IMR-90 (cell line): ENCODE data around the gene ANKH. TPM values are rescaled to one million over a fixed set of nuclear protein-coding genes. Genes with fewer than 3 reads are reported as not detected.

ENCODE experiments used
- ATAC-seq: fragments of 200-7000 bp; cut with Tn5 transposase; 2 replicates; pipeline ENCODE4 v1.9.1; 2020; ENCODE audit warnings: low read depth, mild to moderate bottlenecking, moderate library complexity
- BruUV-seq: library from RNA; stranded (reverse); fragments of 400-500 nt; replicated peaks from 2 replicates; lab custom pipeline; 2021; lab: Mats Ljungman, UMichigan
- CTCF ChIA-PET: fragments of 300-600 bp; formaldehyde crosslinking; extraction: SDS; loops from one replicate; lab custom pipeline; 2021; ENCODE audit warnings: antibody characterized with exemption; lab: Yijun Ruan, JAX
- POLR2A ChIA-PET: fragments of 300-600 bp; sonication (Branson Sonifier 250); formaldehyde crosslinking; loops from one replicate; lab custom pipeline; 2022; ENCODE audit warnings: antibody characterized with exemption; ENCODE audit not compliant: unreplicated experiment; lab: Charles Lee
- DNase-seq: peaks from one replicate; pipeline ENCODE4 v3.0.0; 2013
- H2AFZ ChIP-seq: replicated peaks from 2 replicates; pipeline ENCODE3; 2013; ENCODE audit warnings: low read length, mild to moderate bottlenecking; ENCODE audit not compliant: poor library complexity
- H2AK5ac ChIP-seq: 2 replicates; pipeline ENCODE4 v1.6.1; 2013; ENCODE audit warnings: low read depth, low read length, inconsistent platforms
- H2AK9ac ChIP-seq: replicated peaks from 2 replicates; pipeline ENCODE3; 2013; ENCODE audit warnings: mild to moderate bottlenecking, low read depth, low read length, moderate library complexity; ENCODE audit not compliant: poor library complexity
- H2BK120ac ChIP-seq: 2 replicates; pipeline ENCODE4 v1.6.1; 2013; ENCODE audit warnings: low read depth, low read length, inconsistent platforms
- H2BK15ac ChIP-seq: 3 replicates; pipeline ENCODE4 v1.6.1; 2013; ENCODE audit warnings: low read depth, low read length, inconsistent platforms
- H2BK20ac ChIP-seq: 2 replicates; pipeline ENCODE4 v1.6.1; 2013; ENCODE audit warnings: low read depth, mild to moderate bottlenecking, inconsistent platforms, low read length, moderate library complexity
- H2BK5ac ChIP-seq: 2 replicates; pipeline ENCODE4 v1.6.1; 2013; ENCODE audit warnings: mild to moderate bottlenecking, low read depth, low read length, inconsistent platforms; ENCODE audit not compliant: poor library complexity, severe bottlenecking
- H3K14ac ChIP-seq: replicated peaks from 2 replicates; pipeline ENCODE4 v1.6.1; 2013; ENCODE audit warnings: low read depth, low read length, inconsistent platforms
- H3K18ac ChIP-seq: 2 replicates; pipeline ENCODE4 v1.6.1; 2013; ENCODE audit warnings: low read depth, low read length, control low read depth
- H3K23ac ChIP-seq: 2 replicates; pipeline ENCODE4 v1.6.1; 2013; ENCODE audit warnings: low read depth, low read length, inconsistent platforms
- H3K27ac ChIP-seq: 2 replicates; pipeline ENCODE4 v1.5.1; 2013; ENCODE audit warnings: mild to moderate bottlenecking, control low read depth, low read length; ENCODE audit not compliant: insufficient read depth
- H3K27me3 ChIP-seq: 2 replicates; pipeline ENCODE4 v1.6.1; 2013; ENCODE audit warnings: low read length; ENCODE audit not compliant: control insufficient read depth, insufficient read depth
- H3K36me3 ChIP-seq: 2 replicates; pipeline ENCODE4 v1.6.1; 2013; ENCODE audit warnings: low read length, mixed read lengths; ENCODE audit not compliant: control insufficient read depth, insufficient read depth
- H3K4ac ChIP-seq: 2 replicates; pipeline ENCODE4 v1.6.1; 2013; ENCODE audit warnings: low read depth, low read length, inconsistent platforms
- H3K4me1 ChIP-seq: 2 replicates; pipeline ENCODE4 v1.6.1; 2013; ENCODE audit warnings: low read length, mixed read lengths; ENCODE audit not compliant: control insufficient read depth, insufficient read depth
- H3K4me2 ChIP-seq: 2 replicates; pipeline ENCODE4 v1.6.1; 2013; ENCODE audit warnings: low read depth, mild to moderate bottlenecking, control low read depth, low read length, moderate library complexity
- H3K4me3 ChIP-seq: 2 replicates; pipeline ENCODE4 v1.5.1; 2013; ENCODE audit warnings: low read depth, mild to moderate bottlenecking, control low read depth, low read length, moderate library complexity; ENCODE audit not compliant: insufficient read depth
- H3K56ac ChIP-seq: 2 replicates; pipeline ENCODE4 v1.6.1; 2013; ENCODE audit warnings: low read length, inconsistent platforms; ENCODE audit not compliant: insufficient read depth; ENCODE audit errors: extremely low read depth
- H3K79me1 ChIP-seq, 2 experiments: 2 replicates each; pipeline ENCODE4 v1.6.1; 2013; ENCODE audit warnings: low read length in 2 of 2, inconsistent platforms in 1 of 2, low read depth in 1 of 2
- H3K9ac ChIP-seq: 2 replicates; pipeline ENCODE4 v1.6.1; 2013; ENCODE audit warnings: low read depth, low read length, control low read depth
- H3K9me1 ChIP-seq: 2 replicates; pipeline ENCODE4 v1.6.1; 2013; ENCODE audit warnings: low read length, inconsistent platforms; ENCODE audit not compliant: insufficient read depth
- H3K9me3 ChIP-seq: 2 replicates; pipeline ENCODE4 v1.6.1; 2013; ENCODE audit warnings: low read length; ENCODE audit not compliant: control insufficient read depth, insufficient read depth
- H4K20me1 ChIP-seq: 2 replicates; pipeline ENCODE4 v1.6.1; 2013; ENCODE audit warnings: low read length, inconsistent platforms; ENCODE audit not compliant: insufficient read depth
- H4K5ac ChIP-seq: 2 replicates; pipeline ENCODE4 v1.6.1; 2013; ENCODE audit warnings: mild to moderate bottlenecking, low read depth, low read length, control low read depth
- H4K8ac ChIP-seq, 2 experiments: 2 replicates each; pipeline ENCODE4 v1.6.1; 2013; ENCODE audit warnings: low read depth in 2 of 2, low read length in 2 of 2, control low read depth in 1 of 2, inconsistent platforms in 1 of 2
- H4K91ac ChIP-seq: 2 replicates; pipeline ENCODE4 v1.6.1; 2013; ENCODE audit warnings: low read depth, low read length, inconsistent platforms; ENCODE audit not compliant: insufficient read depth
- BHLHE40 ChIP-seq: fragments of 150-350 bp; IDR thresholded peaks from 2 replicates; pipeline ENCODE4 v1.6.1; 2016; ENCODE audit warnings: mild to moderate bottlenecking, low read depth, low read length
- CEBPB ChIP-seq: IDR thresholded peaks from 2 replicates; pipeline ENCODE4 v1.6.1; 2012; ENCODE audit warnings: low read depth, low read length, improper control_type of control experiment
- CHD1 ChIP-seq: IDR thresholded peaks from 2 replicates; pipeline ENCODE4 v1.6.1; 2012; ENCODE audit warnings: low read depth, low read length, improper control_type of control experiment
- CTCF ChIP-seq: conservative IDR thresholded peaks from 2 replicates; pipeline ENCODE4 v1.5.1; 2012; ENCODE audit warnings: mild to moderate bottlenecking, low read depth, low read length, improper control_type of control experiment
- FOS ChIP-seq: fragments of 150-350 bp; IDR thresholded peaks from 2 replicates; pipeline ENCODE4 v1.6.1; 2016; ENCODE audit warnings: low read depth, low read length
- MAFK ChIP-seq: IDR thresholded peaks from 2 replicates; pipeline ENCODE4 v1.6.1; 2012; ENCODE audit warnings: low read depth, low read length, improper control_type of control experiment
- MAZ ChIP-seq: IDR thresholded peaks from 2 replicates; pipeline ENCODE4 v1.6.1; 2012; ENCODE audit warnings: low read depth, mild to moderate bottlenecking, low read length, improper control_type of control experiment, moderate library complexity, borderline replicate concordance
- MXI1 ChIP-seq: IDR thresholded peaks from 2 replicates; pipeline ENCODE4 v1.6.1; 2012; ENCODE audit warnings: low read depth, mild to moderate bottlenecking, low read length, moderate library complexity, borderline replicate concordance
- NFE2L2 ChIP-seq: fragments of 150-350 bp; IDR thresholded peaks from 2 replicates; pipeline ENCODE4 v1.6.1; 2016; ENCODE audit warnings: low read depth, mild to moderate bottlenecking, low read length
- POLR2A ChIP-seq: IDR thresholded peaks from 2 replicates; pipeline ENCODE4 v1.6.1; 2012; ENCODE audit warnings: mild to moderate bottlenecking, low read depth, low read length
- RAD21 ChIP-seq: IDR thresholded peaks from 2 replicates; pipeline ENCODE4 v1.6.1; 2012; ENCODE audit warnings: low read length, improper control_type of control experiment
- RCOR1 ChIP-seq: IDR thresholded peaks from 2 replicates; pipeline ENCODE4 v1.6.1; 2012; ENCODE audit warnings: mild to moderate bottlenecking, low read length, improper control_type of control experiment; ENCODE audit not compliant: insufficient replicate concordance
- RFX5 ChIP-seq: IDR thresholded peaks from 2 replicates; pipeline ENCODE4 v1.8.0; 2012; ENCODE audit warnings: low read depth, mild to moderate bottlenecking, low read length, moderate library complexity
- SMC3 ChIP-seq: fragments of 150-350 bp; IDR thresholded peaks from 2 replicates; pipeline ENCODE4 v1.6.1; 2016; ENCODE audit warnings: low read depth, mild to moderate bottlenecking, antibody characterized with exemption, low read length, moderate library complexity
- USF2 ChIP-seq: fragments of 150-350 bp; IDR thresholded peaks from 2 replicates; pipeline ENCODE4 v1.6.1; 2017; ENCODE audit warnings: mild to moderate bottlenecking, antibody characterized with exemption, low read length, low read depth
- WGBS, 2 experiments: methylation state at CpG; one replicate each; pipeline versions ENCODE4 v1.1.5 to v1.1.7; 2013; ENCODE audit warnings: missing lambda C conversion rate in 2 of 2; ENCODE audit not compliant: insufficient read length in 1 of 2; ENCODE audit errors: extremely low coverage in 2 of 2; 5-methylcytosine and 5-hydroxymethylcytosine counted together
- dilution Hi-C: fragments of 300-500 bp; cut with HindIII; formaldehyde crosslinking; loops from one replicate; pipeline ENCODE4 v1.14.3; 2018; ENCODE audit warnings: low sequenced_read_pairs; ENCODE audit not compliant: unreplicated experiment
- in situ Hi-C: fragments of 300-500 bp; cut with MboI; formaldehyde crosslinking; loops from 3 replicates; pipeline ENCODE4 v1.14.3; 2019; ENCODE audit warnings: low sequenced_read_pairs, inconsistent platforms, mixed read lengths
- intact Hi-C: fragments of 100-400 bp; cut with micrococcal nuclease; formaldehyde crosslinking; loops from 2 replicates; pipeline ENCODE4 v1.10.0; 2022
- polyA plus RNA-seq, 3 experiments: library from polyadenylated mRNA; depleted of rRNA; stranded (reverse); fragments of >200 nt; gene quantifications; 2 replicates each; pipeline ENCODE4 v1.2.3, GENCODE V29; 2012; ENCODE audit warnings: low replicate concordance in 1 of 3
- total RNA-seq: library from RNA; depleted of rRNA; stranded (reverse); fragments of >200 nt; gene quantifications from 2 replicates; pipeline ENCODE4 v1.2.3, GENCODE V29; 2012

ANKH gene
- total and polyA plus RNA-seq, 2 of the 4 experiments (the other 2 are of a cell fraction), result 5.2 to 17.2 TPM

GRCh38 chr5:14713476-14714390 is 157.8 kb downstream of the ANKH start:
- Histone ChIP-seq H2AK5ac (no peak overlapping the region), H2BK15ac (no peak overlapping the region), H2BK120ac (no peak overlapping the region), H3K4me3 (no peak overlapping the region), H3K9ac (no peak overlapping the region), H2BK5ac (no peak overlapping the region), H3K4ac (no peak overlapping the region; the same call in 1 of the 2 replicates), H2BK20ac (no peak overlapping the region), H3K56ac (no peak overlapping the region), H3K18ac (no peak overlapping the region), H3K9me1 (0 out of 2 replicates have a peak, but pooled peaks cover 14% of the 10 kb centered on the region), H3K27ac (no peak overlapping the region), H4K8ac (no peak overlapping the region), H3K4me1 (0 out of 2 replicates have a peak, but pooled peaks cover 2% of the 10 kb centered on the region), H3K79me1 (peaks cover 3 to 37% of the 10 kb centered on the region in 2 experiments), H3K36me3 (peaks cover 55% of the 10 kb centered on the region), H3K27me3 (no peaks in the 10 kb centered on the region), H3K23ac (no peak overlapping the region), H4K20me1 (no peaks in the 10 kb centered on the region), H2AK9ac (no peak overlapping the region), H4K91ac (no peak overlapping the region), H3K9me3 (no peaks in the 10 kb centered on the region), H4K5ac (no peak overlapping the region), H3K4me2 (no peak overlapping the region), H3K14ac (no peak overlapping the region), H2AFZ (no peak overlapping the region)
- WGBS, 2 experiments, result 91% methylated on average over 6 of the region's 23 CpGs; no CpG with 5 or more reads in 1 of the 2 experiments
- dilution Hi-C loops, result no loop called here
- ChIA-PET CTCF (no interaction called here), POLR2A (no interaction called here)
- intact Hi-C loops, result no loop called here
- no TSS peak for BruUV-seq
- in situ Hi-C loops, result loop anchor here (25.0 kb wide), 1 partner anchor 799 kb away; the partner anchor contains the start of gene FBXL7
- no peak for ATAC-seq
- no peak for DNase-seq
- no peak for TF ChIP-seq CHD1
- no peak for TF ChIP-seq SMC3
- TF ChIP-seq RCOR1, result no peak
- no peak for TF ChIP-seq FOS
- no peak for TF ChIP-seq BHLHE40
- TF ChIP-seq POLR2A, result no peak
- no peak for TF ChIP-seq MAZ
- no peak for TF ChIP-seq MXI1
- no peak for TF ChIP-seq CEBPB
- no peak for TF ChIP-seq RAD21
- TF ChIP-seq NFE2L2, result no peak
- TF ChIP-seq CTCF, result no peak
- TF ChIP-seq MAFK, result no peak
- TF ChIP-seq RFX5, result no peak
- no peak for TF ChIP-seq USF2
